Panc1 (cell line): Measurements from ENCODE around the gene GPHA2.

Source experiments
- CTCF ChIP-seq: fragments of 450-650 bp; IDR thresholded peaks from 2 replicates; pipeline ENCODE4 v1.5.1; 2017; ENCODE audit warnings: mild to moderate bottlenecking
- POLR2AphosphoS5 ChIP-seq: IDR thresholded peaks from 2 replicates; pipeline ENCODE4 v1.6.1; 2012; ENCODE audit warnings: mild to moderate bottlenecking, low read depth, low read length, moderate library complexity
- REST ChIP-seq, 2 experiments: IDR thresholded peaks; 2 replicates each; pipeline ENCODE4 v1.6.1; 2011 to 2012; ENCODE audit warnings: low read depth in 2 of 2, control low read depth in 1 of 2, low read length in 1 of 2, mild to moderate bottlenecking in 1 of 2, moderate library complexity in 1 of 2; ENCODE audit not compliant: insufficient read depth in 1 of 2
- SIN3A ChIP-seq: IDR thresholded peaks from 2 replicates; pipeline ENCODE4 v1.6.1; 2012; ENCODE audit warnings: low read depth, mild to moderate bottlenecking, low read length, moderate library complexity, borderline replicate concordance; ENCODE audit not compliant: insufficient read depth
- TCF7L2 ChIP-seq: IDR thresholded peaks from 2 replicates; pipeline ENCODE4 v1.6.1; 2011; ENCODE audit warnings: mild to moderate bottlenecking, low read depth, low read length, inconsistent platforms

GRCh38 chr11:64971421-64972233 is 35.9 kb upstream of the GPHA2 start, which contains the start of gene MAJIN:
- TF ChIP-seq CTCF (no peak), POLR2AphosphoS5 (peak; percentile 73), REST (IDR thresholded peaks at IDR 0.05; ENCODE audit: insufficient read depth in 1 of 2, low read depth in 2 of 2, low read length in 1 of 2) (no peak), SIN3A (no peak), TCF7L2 (no peak)
